Measurements from ENCODE around the gene KBTBD12. TPM values are rescaled to one million over a fixed set of nuclear protein-coding genes. Genes with fewer than 3 reads are reported as not detected.

KBTBD12 gene
- polyA plus RNA-seq, 1 experiment: not detected

DNA sequence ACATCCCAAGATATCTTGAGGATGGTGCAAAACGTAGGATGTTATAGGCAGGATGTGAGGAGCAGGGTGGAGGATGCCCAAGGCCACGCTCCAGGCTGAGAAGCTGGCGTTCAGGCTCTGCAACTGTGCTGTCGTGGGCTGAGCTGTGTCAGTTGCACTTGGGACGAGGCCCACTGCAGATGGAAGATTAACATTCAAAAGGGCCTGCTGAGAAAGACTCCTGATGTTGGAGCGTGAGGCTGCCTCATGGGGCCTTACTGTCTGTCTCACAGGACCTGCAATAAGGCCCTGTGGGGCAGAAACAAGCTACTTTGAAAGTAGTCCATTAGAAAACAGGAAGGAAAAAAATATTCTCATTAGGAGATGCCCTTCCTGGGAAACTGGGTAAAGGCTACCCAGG, 76.6 kb downstream of the KBTBD12 start:
- Histone ChIP-seq H3K27ac (ENCODE audit: low read depth, low read length) (no peak overlapping the region), H3K9me3 (ENCODE audit: control insufficient read depth, insufficient read depth, low read length) (no peaks in the 10 kb centered on the region; the same call in 1 of the 2 replicates), H3K4me3 (ENCODE audit: low read depth, low read length) (no peak overlapping the region), H3K27me3 (ENCODE audit: control insufficient read depth, insufficient read depth, low read length) (peaks cover 22% of the 10 kb centered on the region)
- TF ChIP-seq, protein P1, sequence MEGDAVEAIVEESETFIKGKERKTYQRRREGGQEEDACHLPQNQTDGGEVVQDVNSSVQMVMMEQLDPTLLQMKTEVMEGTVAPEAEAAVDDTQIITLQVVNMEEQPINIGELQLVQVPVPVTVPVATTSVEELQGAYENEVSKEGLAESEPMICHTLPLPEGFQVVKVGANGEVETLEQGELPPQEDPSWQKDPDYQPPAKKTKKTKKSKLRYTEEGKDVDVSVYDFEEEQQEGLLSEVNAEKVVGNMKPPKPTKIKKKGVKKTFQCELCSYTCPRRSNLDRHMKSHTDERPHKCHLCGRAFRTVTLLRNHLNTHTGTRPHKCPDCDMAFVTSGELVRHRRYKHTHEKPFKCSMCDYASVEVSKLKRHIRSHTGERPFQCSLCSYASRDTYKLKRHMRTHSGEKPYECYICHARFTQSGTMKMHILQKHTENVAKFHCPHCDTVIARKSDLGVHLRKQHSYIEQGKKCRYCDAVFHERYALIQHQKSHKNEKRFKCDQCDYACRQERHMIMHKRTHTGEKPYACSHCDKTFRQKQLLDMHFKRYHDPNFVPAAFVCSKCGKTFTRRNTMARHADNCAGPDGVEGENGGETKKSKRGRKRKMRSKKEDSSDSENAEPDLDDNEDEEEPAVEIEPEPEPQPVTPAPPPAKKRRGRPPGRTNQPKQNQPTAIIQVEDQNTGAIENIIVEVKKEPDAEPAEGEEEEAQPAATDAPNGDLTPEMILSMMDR (IDR thresholded peaks at IDR 0.05; ENCODE audit: low read depth, low read length): no peak
- ChIA-PET CTCF (no interaction called here), POLR2A (no interaction called here)
- no peak for DNase-seq (ENCODE audit: low read depth, low spot score)

DNA sequence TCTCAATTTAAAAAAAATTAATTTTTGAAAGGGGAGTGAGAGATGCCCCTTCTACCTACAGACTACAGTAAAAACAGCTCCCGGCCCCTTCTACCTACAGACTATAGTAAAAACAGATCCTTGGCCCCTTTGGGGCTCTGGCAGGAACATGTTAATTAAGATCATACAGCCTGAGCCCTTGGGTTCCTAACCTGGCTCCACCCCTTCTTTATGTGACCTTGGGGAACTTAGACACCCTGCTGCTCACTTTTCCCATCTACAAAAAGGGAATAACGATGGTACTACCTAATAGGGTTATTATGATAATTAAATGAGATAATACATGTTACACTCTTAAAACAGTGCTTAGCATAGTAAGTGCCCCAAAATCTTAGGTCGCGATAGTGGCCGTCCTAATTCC, 77.1 kb downstream of the KBTBD12 start:
- Histone ChIP-seq H3K27ac (ENCODE audit: low read depth, low read length) (no peak overlapping the region), H3K4me3 (ENCODE audit: low read depth, low read length) (no peak overlapping the region), H3K9me3 (ENCODE audit: control insufficient read depth, insufficient read depth, low read length) (no peaks in the 10 kb centered on the region; the same call in 1 of the 2 replicates), H3K27me3 (ENCODE audit: control insufficient read depth, insufficient read depth, low read length) (peaks cover 23% of the 10 kb centered on the region)
- TF ChIP-seq, protein P1 (IDR thresholded peaks at IDR 0.05; ENCODE audit: low read depth, low read length): no peak
- ChIA-PET POLR2A (no interaction called here), CTCF (no interaction called here)
- DNase-seq (ENCODE audit: low read depth, low spot score): no peak

DNA sequence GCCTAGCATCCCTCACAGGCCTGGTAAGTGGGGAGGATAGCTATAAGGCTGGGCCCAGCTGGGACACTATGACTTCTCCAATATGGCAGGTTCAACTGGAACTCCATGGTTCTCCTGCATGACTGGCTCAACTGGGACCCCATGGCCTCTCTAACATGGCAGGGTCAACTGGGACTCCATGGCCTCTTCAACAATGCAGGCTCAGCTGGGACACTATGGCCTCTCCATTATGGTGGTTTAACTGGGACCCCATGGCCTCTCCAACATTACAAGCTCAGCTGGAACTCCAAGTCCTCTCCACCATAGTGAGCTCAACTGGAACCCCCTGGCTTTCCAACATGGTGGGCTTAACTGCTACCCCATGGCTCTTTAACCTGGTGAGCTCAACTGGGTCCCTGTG, 79.0 kb downstream of the KBTBD12 start:
- Histone ChIP-seq H3K4me3 (ENCODE audit: low read depth, low read length) (no peak overlapping the region), H3K27ac (ENCODE audit: low read depth, low read length) (no peak overlapping the region), H3K9me3 (ENCODE audit: control insufficient read depth, insufficient read depth, low read length) (no peaks in the 10 kb centered on the region; the same call in 1 of the 2 replicates), H3K27me3 (ENCODE audit: control insufficient read depth, insufficient read depth, low read length) (peaks cover 17% of the 10 kb centered on the region)
- TF ChIP-seq, protein P1 (IDR thresholded peaks at IDR 0.05; ENCODE audit: low read depth, low read length): no peak
- POLR2A ChIA-PET: no interaction called here
- CTCF ChIA-PET: no interaction called here
- DNase-seq (ENCODE audit: low read depth, low spot score): no peak

DNA sequence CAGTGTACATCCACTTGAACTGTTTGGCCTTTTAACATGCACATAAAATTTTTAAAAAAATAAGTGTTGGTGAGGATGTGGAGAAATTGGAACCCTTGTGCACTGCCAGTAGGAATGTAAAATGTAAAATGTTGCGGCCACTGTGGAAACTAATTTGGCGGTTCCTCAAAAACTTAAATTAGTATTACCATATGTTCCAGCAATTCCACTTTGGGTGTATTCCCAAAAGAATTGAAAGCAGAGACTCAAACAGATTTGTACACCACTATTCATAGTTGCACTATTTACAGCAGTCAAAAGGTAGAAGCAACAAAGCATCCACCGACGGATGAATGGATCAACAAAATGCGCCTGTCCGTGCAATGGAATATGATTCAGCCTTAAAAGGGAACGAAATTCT, 82.0 kb downstream of the KBTBD12 start:
- H3K27me3 ChIP-seq (ENCODE audit: control insufficient read depth, insufficient read depth, low read length): peaks cover 24% of the 10 kb centered on the region
- ChIA-PET POLR2A (interaction anchor here (0.5 kb wide), 1 partner anchor 398 kb away, joined by 4 read pairs; no protein-coding TSS in a partner anchor), CTCF (no interaction called here)
- TF ChIP-seq, protein P1 (IDR thresholded peaks at IDR 0.05; ENCODE audit: low read depth, low read length): no peak
- no peak for DNase-seq (ENCODE audit: low read depth, low spot score)
- H3K9me3 ChIP-seq (ENCODE audit: control insufficient read depth, insufficient read depth, low read length): peaks cover 5% of the 10 kb centered on the region
- no peak overlapping the region for H3K4me3 ChIP-seq (ENCODE audit: low read depth, low read length)
- H3K27ac ChIP-seq (ENCODE audit: low read depth, low read length): no peak overlapping the region

DNA sequence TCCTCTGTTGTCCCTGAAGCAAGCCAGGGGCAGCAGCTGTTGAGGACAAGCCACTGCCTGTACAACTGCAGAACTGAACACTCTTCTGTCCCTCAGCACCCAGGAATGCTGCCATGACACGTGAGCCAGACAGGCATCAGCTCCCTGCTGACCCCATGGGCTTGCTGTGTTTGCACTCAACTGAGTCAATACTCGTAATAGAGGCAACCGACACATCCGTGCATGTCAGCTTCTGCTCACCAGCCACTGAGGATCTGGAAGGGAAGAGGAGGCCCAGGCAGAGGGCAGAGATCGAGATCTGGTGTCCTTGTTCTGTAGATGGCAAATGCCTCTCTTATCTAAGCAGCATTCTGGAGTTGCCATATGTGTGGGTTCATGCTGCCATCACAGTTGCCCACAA, 82.9 kb downstream of the KBTBD12 start:
- POLR2A ChIA-PET: no interaction called here
- H3K4me3 ChIP-seq (ENCODE audit: low read depth, low read length): no peak overlapping the region
- TF ChIP-seq, protein P1 (IDR thresholded peaks at IDR 0.05; ENCODE audit: low read depth, low read length): no peak
- DNase-seq (ENCODE audit: low read depth, low spot score): no peak
- peaks cover 24% of the 10 kb centered on the region for H3K27me3 ChIP-seq (ENCODE audit: control insufficient read depth, insufficient read depth, low read length)
- H3K27ac ChIP-seq (ENCODE audit: low read depth, low read length): no peak overlapping the region
- peaks cover 5% of the 10 kb centered on the region for H3K9me3 ChIP-seq (ENCODE audit: control insufficient read depth, insufficient read depth, low read length)
- CTCF ChIA-PET: no interaction called here

Data from AG04450 (cell line).